Measurements from ENCODE around the gene PTPN3. TPM values are rescaled to one million over a fixed set of nuclear protein-coding genes. Genes with fewer than 3 reads are reported as not detected.

Gene PTPN3
- total RNA-seq, 2 donors from 2014 or later = 16.9 to 20.3 TPM

DNA sequence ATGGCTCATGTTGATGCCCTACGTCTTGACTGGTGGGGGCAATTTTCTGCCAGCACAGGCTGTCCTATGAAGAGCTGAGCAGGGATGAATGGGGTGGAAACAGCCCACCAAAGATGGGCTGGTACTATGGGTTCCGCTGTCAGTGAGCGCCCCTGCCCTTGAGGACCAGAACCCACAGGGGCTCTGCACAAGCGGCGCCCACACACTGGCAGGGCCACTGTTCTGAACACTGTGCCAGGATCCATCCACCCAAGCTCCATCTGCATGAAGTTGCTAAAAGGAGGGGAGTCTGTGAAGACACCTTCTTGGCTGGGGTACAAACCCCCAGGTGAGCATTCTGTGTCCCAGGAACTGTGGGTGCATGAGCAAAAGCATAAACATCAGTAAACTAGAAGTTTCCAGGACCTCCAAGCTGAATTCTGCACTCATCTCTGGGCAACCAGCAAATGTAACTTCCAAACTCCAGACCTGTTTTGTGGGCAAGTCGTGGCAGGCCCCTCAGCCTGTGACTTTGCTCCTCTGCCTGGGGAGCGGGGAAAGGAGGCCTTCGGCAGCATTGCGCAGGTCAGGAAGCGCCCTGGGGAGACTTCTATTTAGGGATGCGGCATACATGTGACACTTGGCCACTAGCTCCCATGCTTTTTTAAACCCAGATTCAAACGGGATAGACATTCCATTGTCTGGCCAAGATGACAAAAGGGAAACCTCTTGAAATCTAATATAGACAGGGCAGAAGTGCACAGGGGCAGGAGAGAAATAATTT, 48.9 kb downstream of the PTPN3 start:
- Histone ChIP-seq H3K4me1 (ENCODE audit: control insufficient read depth in 1 of 2, low read depth in 2 of 2) (no peaks in the 10 kb centered on the region), H3K9me3 (no peaks in the 10 kb centered on the region), H3K4me3 (no peak overlapping the region), H3K36me3 (peaks cover 20% of the 10 kb centered on the region), H3K27ac (no peak overlapping the region), H3K27me3 (replicated peaks; ENCODE audit: insufficient read depth) (no peaks in the 10 kb centered on the region)
- TF ChIP-seq, protein P1, sequence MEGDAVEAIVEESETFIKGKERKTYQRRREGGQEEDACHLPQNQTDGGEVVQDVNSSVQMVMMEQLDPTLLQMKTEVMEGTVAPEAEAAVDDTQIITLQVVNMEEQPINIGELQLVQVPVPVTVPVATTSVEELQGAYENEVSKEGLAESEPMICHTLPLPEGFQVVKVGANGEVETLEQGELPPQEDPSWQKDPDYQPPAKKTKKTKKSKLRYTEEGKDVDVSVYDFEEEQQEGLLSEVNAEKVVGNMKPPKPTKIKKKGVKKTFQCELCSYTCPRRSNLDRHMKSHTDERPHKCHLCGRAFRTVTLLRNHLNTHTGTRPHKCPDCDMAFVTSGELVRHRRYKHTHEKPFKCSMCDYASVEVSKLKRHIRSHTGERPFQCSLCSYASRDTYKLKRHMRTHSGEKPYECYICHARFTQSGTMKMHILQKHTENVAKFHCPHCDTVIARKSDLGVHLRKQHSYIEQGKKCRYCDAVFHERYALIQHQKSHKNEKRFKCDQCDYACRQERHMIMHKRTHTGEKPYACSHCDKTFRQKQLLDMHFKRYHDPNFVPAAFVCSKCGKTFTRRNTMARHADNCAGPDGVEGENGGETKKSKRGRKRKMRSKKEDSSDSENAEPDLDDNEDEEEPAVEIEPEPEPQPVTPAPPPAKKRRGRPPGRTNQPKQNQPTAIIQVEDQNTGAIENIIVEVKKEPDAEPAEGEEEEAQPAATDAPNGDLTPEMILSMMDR (IDR thresholded peaks at IDR 0.05) = no peak
- DNase-seq (ENCODE audit: low spot score) (no peak), ATAC-seq (ENCODE audit: insufficient number of reproducible peaks, low FRiP score, low read depth) (no peak)

DNA sequence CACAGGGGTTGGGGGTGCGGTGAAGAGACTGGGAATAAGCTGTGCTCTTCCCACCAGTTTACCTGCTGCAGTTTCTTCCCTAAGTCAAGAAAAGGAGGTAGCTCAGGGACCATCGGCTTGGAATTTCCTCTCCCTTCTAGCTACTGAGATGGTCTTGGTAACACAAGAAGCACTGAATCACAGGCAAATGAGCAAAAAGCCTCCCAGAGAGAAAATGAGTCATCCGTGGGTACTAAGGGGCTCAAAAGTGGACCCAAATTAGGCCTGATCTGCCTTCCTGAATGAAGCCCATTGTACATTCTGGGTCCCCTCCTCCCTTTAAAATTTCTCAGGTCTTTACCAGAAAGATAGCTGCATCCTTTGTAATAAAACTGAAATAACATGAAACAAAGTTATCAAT, 49.9 kb downstream of the PTPN3 start:
- TF ChIP-seq, protein P1 (IDR thresholded peaks at IDR 0.05) = no peak
- H3K27me3 ChIP-seq (replicated peaks; ENCODE audit: insufficient read depth) = no peaks in the 10 kb centered on the region
- H3K4me3 ChIP-seq = no peak overlapping the region
- H3K9me3 ChIP-seq = no peaks in the 10 kb centered on the region
- no peak overlapping the region for H3K27ac ChIP-seq
- peaks cover 20% of the 10 kb centered on the region for H3K36me3 ChIP-seq
- DNase-seq (ENCODE audit: low spot score) (no peak), ATAC-seq (ENCODE audit: insufficient number of reproducible peaks, low FRiP score, low read depth) (no peak)
- H3K4me1 ChIP-seq (ENCODE audit: control insufficient read depth in 1 of 2, low read depth in 2 of 2) = no peaks in the 10 kb centered on the region

DNA sequence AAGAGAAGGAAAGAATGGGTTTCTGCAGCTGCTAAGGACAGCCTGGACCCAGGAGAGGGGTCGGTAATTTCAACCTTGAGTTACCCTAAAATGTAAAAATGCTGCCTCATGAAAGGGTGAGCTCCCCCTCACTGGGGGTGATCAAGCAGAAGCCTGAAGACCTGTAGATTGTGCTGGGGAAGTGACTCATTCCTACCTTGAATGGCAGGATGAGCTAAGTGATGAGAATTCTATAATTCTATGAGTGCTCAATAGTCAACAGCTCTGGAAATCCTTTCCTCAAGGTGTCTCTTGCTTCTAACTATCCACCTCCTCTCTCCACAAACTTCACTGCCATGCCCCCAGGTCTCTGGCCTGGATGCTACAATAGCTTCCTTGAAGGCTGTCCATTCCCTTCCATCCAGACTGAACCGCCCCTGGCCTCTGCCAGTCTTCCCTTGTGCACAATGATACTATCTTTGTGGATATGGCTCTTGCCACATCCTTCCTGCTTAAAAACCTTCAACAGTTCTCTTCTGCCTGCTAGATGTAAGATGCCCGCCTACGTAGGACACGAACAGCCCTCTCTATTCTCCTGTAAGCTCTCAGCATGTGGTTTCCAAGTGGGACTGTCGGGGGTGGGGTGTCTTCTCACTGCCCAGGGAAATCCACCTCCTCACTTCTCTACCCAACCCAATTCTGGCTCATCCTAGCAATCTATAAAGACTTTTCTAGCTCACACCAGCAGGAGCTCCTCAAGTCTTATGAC, 50.6 kb downstream of the PTPN3 start:
- no peaks in the 10 kb centered on the region for H3K9me3 ChIP-seq
- no peaks in the 10 kb centered on the region for H3K4me1 ChIP-seq (ENCODE audit: control insufficient read depth in 1 of 2, low read depth in 2 of 2)
- H3K4me3 ChIP-seq = no peak overlapping the region
- DNase-seq (ENCODE audit: low spot score) (no peak), ATAC-seq (ENCODE audit: insufficient number of reproducible peaks, low FRiP score, low read depth) (no peak)
- TF ChIP-seq, protein P1 (IDR thresholded peaks at IDR 0.05) = no peak
- H3K27ac ChIP-seq = no peak overlapping the region
- H3K36me3 ChIP-seq = peaks cover 18% of the 10 kb centered on the region
- H3K27me3 ChIP-seq (replicated peaks; ENCODE audit: insufficient read depth) = no peaks in the 10 kb centered on the region

DNA sequence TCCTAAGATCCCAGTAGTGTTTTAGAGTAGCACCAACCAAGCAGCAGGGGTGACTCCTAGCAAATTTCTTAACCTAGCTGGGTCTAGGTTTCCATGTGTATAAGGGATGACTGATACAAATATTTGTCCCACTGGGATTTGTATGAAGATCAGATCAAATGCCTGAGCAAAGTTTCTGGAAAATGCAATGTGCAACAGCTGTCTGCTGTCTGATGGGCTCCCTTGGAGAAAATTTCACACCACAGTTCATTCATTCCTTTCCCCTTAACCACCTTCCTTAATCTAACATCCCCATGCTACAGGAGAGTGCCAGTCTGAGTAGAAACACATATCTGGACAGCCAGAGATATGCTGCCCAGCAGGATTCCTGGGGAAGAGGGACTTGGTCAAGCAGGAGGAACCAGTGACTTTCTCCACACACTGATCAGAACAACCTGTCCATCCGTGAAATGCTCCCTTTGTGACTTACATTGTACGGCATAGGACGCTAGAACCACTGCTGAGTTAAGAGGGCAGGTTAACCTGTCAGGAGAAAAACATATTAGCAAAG, 53.3 kb downstream of the PTPN3 start:
- Histone ChIP-seq H3K4me1 (ENCODE audit: control insufficient read depth in 1 of 2, low read depth in 2 of 2) (peaks cover 0 to 6% of the 10 kb centered on the region in 2 donors), H3K27me3 (replicated peaks; ENCODE audit: insufficient read depth) (no peaks in the 10 kb centered on the region), H3K36me3 (peaks cover 17% of the 10 kb centered on the region), H3K4me3 (no peak overlapping the region), H3K9me3 (no peaks in the 10 kb centered on the region), H3K27ac (no peak overlapping the region)
- TF ChIP-seq, protein P1 (IDR thresholded peaks at IDR 0.05) = no peak
- ATAC-seq (ENCODE audit: insufficient number of reproducible peaks, low FRiP score, low read depth) (no peak), DNase-seq (ENCODE audit: low spot score) (no peak)

DNA sequence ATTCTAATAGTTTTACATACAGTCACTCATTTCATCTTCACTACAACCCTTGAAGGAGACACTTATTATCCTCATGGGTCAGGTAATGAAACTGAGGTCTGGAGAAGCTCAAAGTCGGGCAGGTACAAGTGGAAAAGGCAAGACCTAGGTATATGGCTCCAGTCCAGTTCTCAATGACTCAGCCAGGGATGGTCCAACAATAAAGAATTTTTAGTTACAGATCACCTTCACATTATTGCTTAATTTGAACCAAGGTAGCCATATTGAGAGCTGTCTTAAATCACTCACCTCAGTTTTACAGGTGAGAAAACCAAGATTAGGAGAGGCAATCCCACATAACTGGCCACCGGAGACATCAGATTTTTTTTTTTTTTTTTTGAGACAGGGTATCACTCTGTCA, 55.4 kb downstream of the PTPN3 start:
- no peaks in the 10 kb centered on the region for H3K9me3 ChIP-seq
- no peak for ATAC-seq (ENCODE audit: insufficient number of reproducible peaks, low FRiP score, low read depth)
- peaks cover 0 to 6% of the 10 kb centered on the region in 2 donors for H3K4me1 ChIP-seq (ENCODE audit: control insufficient read depth in 1 of 2, low read depth in 2 of 2)
- H3K36me3 ChIP-seq = peaks cover 16% of the 10 kb centered on the region
- no peak overlapping the region for H3K4me3 ChIP-seq
- no peak for DNase-seq (ENCODE audit: low spot score)
- TF ChIP-seq, protein P1 (IDR thresholded peaks at IDR 0.05) = no peak
- no peaks in the 10 kb centered on the region for H3K27me3 ChIP-seq (replicated peaks; ENCODE audit: insufficient read depth)
- no peak overlapping the region for H3K27ac ChIP-seq
